CD14-positive monocyte (primary cell): ENCODE data around the gene CFAP44. TPM values are rescaled to one million over a fixed set of nuclear protein-coding genes. Genes with fewer than 3 reads are reported as not detected.

Source experiments
- DNase-seq, 3 donors: peaks; one replicate each; pipeline ENCODE4 v3.0.0-alpha.2; 2011 to 2022
- H2AFZ ChIP-seq: 2 replicates; pipeline ENCODE4 v1.6.0; 2012; ENCODE audit warnings: mild to moderate bottlenecking, low read depth, low read length, inconsistent platforms; ENCODE audit not compliant: insufficient read depth, poor library complexity, severe bottlenecking
- H3K27ac ChIP-seq, 2 donors: 1 replicate in 1 of 2; 2 replicates in 1 of 2; pipeline ENCODE4 v1.5.1; 2012 to 2013; ENCODE audit warnings: low read length in 2 of 2, control low read depth in 1 of 2, inconsistent platforms in 1 of 2, low read depth in 1 of 2, mild to moderate bottlenecking in 1 of 2
- H3K27me3 ChIP-seq, 2 donors: one replicate each; pipeline versions ENCODE4 v1.6.0 to v1.6.1; 2011 to 2013; ENCODE audit warnings: low read length in 2 of 2; ENCODE audit not compliant: control insufficient read depth in 2 of 2, insufficient read depth in 2 of 2
- H3K36me3 ChIP-seq, 2 donors: replicated peaks in 1 of 2; 1 replicate in 1 of 2; 2 replicates in 1 of 2; pipeline versions ENCODE4 v1.5.1 to v1.6.1; 2012 to 2013; ENCODE audit warnings: low read length in 2 of 2, control low read depth in 1 of 2, inconsistent platforms in 1 of 2, mild to moderate bottlenecking in 1 of 2; ENCODE audit not compliant: insufficient read depth in 2 of 2, control insufficient read depth in 1 of 2
- H3K4me1 ChIP-seq, 2 donors: 1 replicate in 1 of 2; 2 replicates in 1 of 2; pipeline versions ENCODE4 v1.5.1 to v1.6.1; 2012 to 2013; ENCODE audit warnings: low read length in 2 of 2, control low read depth in 1 of 2, inconsistent platforms in 1 of 2, mild to moderate bottlenecking in 1 of 2, moderate library complexity in 1 of 2; ENCODE audit not compliant: insufficient read depth in 2 of 2, control insufficient read depth in 1 of 2
- H3K4me2 ChIP-seq: replicated peaks from 2 replicates; pipeline ENCODE3; 2012; ENCODE audit warnings: low read length, moderate library complexity, mild to moderate bottlenecking; ENCODE audit not compliant: poor library complexity, severe bottlenecking; ENCODE audit errors: extremely low read depth
- H3K4me3 ChIP-seq, 3 experiments: fragments of 200-600 bp in 1 of 3; sonication (generic) in 1 of 3; replicated peaks in 1 of 3; 1 replicate in 2 of 3; 2 replicates in 1 of 3; pipeline ENCODE4 v1.5.1; 2011 to 2013; ENCODE audit warnings: low read length in 3 of 3, mild to moderate bottlenecking in 3 of 3, control low read depth in 2 of 3, low read depth in 2 of 3, inconsistent platforms in 1 of 3, moderate library complexity in 1 of 3
- H3K79me2 ChIP-seq: 2 replicates; pipeline ENCODE4 v1.6.0; 2012; ENCODE audit warnings: mild to moderate bottlenecking, control low read depth, inconsistent platforms, low read length, moderate library complexity; ENCODE audit not compliant: insufficient read depth
- H3K9ac ChIP-seq: 2 replicates; pipeline ENCODE4 v1.6.0; 2017; ENCODE audit warnings: low read length, mild to moderate bottlenecking; ENCODE audit not compliant: insufficient read depth, poor library complexity, severe bottlenecking
- H3K9me3 ChIP-seq, 2 donors: replicated peaks in 1 of 2; 1 replicate in 1 of 2; 2 replicates in 1 of 2; pipeline versions ENCODE4 v1.5.1 to v1.6.1; 2012 to 2013; ENCODE audit warnings: low read length in 2 of 2, control low read depth in 1 of 2; ENCODE audit not compliant: control insufficient read depth in 1 of 2, insufficient read depth in 1 of 2
- H4K20me1 ChIP-seq: 2 replicates; pipeline ENCODE4 v1.6.0; 2012; ENCODE audit warnings: mild to moderate bottlenecking, low read length, control low read depth, moderate library complexity; ENCODE audit not compliant: insufficient read depth
- H3K27ac Mint-ChIP-seq, 7 donors: one replicate each; pipeline ENCODE4 v1.8.0; 2020; ENCODE audit warnings: mild to moderate bottlenecking in 7 of 7, mixed read lengths in 7 of 7, moderate library complexity in 6 of 7, inconsistent platforms in 2 of 7
- H3K27me3 Mint-ChIP-seq, 3 donors: one replicate each; pipeline ENCODE4 v1.8.0; 2021 to 2022; ENCODE audit warnings: low read depth in 3 of 3, mild to moderate bottlenecking in 3 of 3, mixed read lengths in 3 of 3, moderate library complexity in 3 of 3, inconsistent platforms in 1 of 3
- H3K36me3 Mint-ChIP-seq, 2 donors: one replicate each; pipeline ENCODE4 v1.8.0; 2020; ENCODE audit warnings: mixed read lengths in 2 of 2, inconsistent platforms in 1 of 2, mild to moderate bottlenecking in 1 of 2
- H3K4me1 Mint-ChIP-seq: one replicate; pipeline ENCODE4 v1.8.0; 2020; ENCODE audit warnings: mild to moderate bottlenecking, mixed read lengths
- H3K4me3 Mint-ChIP-seq, 2 donors: one replicate each; pipeline ENCODE4 v1.8.0; 2020; ENCODE audit warnings: mild to moderate bottlenecking in 2 of 2, mixed read lengths in 2 of 2, moderate library complexity in 1 of 2
- H3K9me3 Mint-ChIP-seq, 7 donors: one replicate each; pipeline ENCODE4 v1.8.0; 2020 to 2022; ENCODE audit warnings: mixed read lengths in 7 of 7, mild to moderate bottlenecking in 6 of 7, moderate library complexity in 6 of 7, inconsistent platforms in 2 of 7
- CTCF ChIP-seq: fragments of 200-600 bp; IDR thresholded peaks from one replicate; pipeline ENCODE4 v1.8.0; 2022; ENCODE audit warnings: antibody characterized with exemption, mild to moderate bottlenecking
- WGBS: methylation state at CpG from one replicate; pipeline ENCODE4 v1.1.5; 2013; ENCODE audit warnings: missing lambda C conversion rate; ENCODE audit not compliant: insufficient coverage; 5-methylcytosine and 5-hydroxymethylcytosine counted together
- intact Hi-C, 2 donors: fragments of 100-400 bp; cut with micrococcal nuclease; formaldehyde crosslinking; loops; one replicate each; pipeline versions ENCODE4 v1.15.0 to v1.15.1; 2023
- polyA plus RNA-seq, 3 donors: library from polyadenylated mRNA; depleted of rRNA in 1 of 3; unstranded in 2 of 3; stranded (reverse) in 1 of 3; fragments of 300-500 nt in 2 of 3; fragments of >200 nt in 1 of 3; fragmentation: Illumina TruSeq in 2 of 3; gene quantifications; 1 replicate in 2 of 3; 2 replicates in 1 of 3; pipeline ENCODE4 v1.2.3, GENCODE V29; 2012 to 2021

CFAP44 gene
- polyA plus RNA-seq, 3 donors, result 0.08 to 2.1 TPM; not detected in 1

GRCh38 chr3:113423699-113424098 is 17.6 kb downstream of the CFAP44 start:
- H3K4me3 Mint-ChIP-seq, result no peak overlapping the region
- Histone ChIP-seq H3K4me2 (no peak overlapping the region), H3K4me1 (no peaks in the 10 kb centered on the region), H3K9ac (no peak overlapping the region), H3K27me3 (no peaks in the 10 kb centered on the region), H2AFZ (no peak overlapping the region), H3K79me2 (no peaks in the 10 kb centered on the region), H4K20me1 (no peaks in the 10 kb centered on the region), H3K36me3 (peaks cover 9 to 32% of the 10 kb centered on the region in 2 donors), H3K27ac (no peak overlapping the region), H3K4me3 (no peak overlapping the region), H3K9me3 (peaks cover 7 to 20% of the 10 kb centered on the region in 2 donors)
- H3K4me1 Mint-ChIP-seq, result no peaks in the 10 kb centered on the region
- H3K9me3 Mint-ChIP-seq, result peaks cover 10 to 21% (median 15%) of the 10 kb centered on the region in 7 donors
- no peak for TF ChIP-seq CTCF
- H3K27ac Mint-ChIP-seq, result no peak overlapping the region
- no peaks in the 10 kb centered on the region for H3K27me3 Mint-ChIP-seq
- WGBS, result 14% methylated on average over 3 of the region's 4 CpGs
- H3K36me3 Mint-ChIP-seq, result peaks cover 26 to 47% of the 10 kb centered on the region in 2 donors
- no peak for DNase-seq
- intact Hi-C loops, result no loop called here

GRCh38 chr3:113421082-113421481 is 20.2 kb downstream of the CFAP44 start:
- Mint-ChIP-seq H3K36me3 (peaks cover 20 to 28% of the 10 kb centered on the region in 2 donors), H3K4me3 (no peak overlapping the region), H3K9me3 (peaks cover 4 to 10% (median 8%) of the 10 kb centered on the region in 7 donors), H3K27me3 (no peaks in the 10 kb centered on the region), H3K27ac (no peak overlapping the region), H3K4me1 (no peaks in the 10 kb centered on the region)
- peaks cover 4 to 21% of the 10 kb centered on the region in 2 donors for H3K36me3 ChIP-seq
- no peaks in the 10 kb centered on the region for H3K79me2 ChIP-seq
- H2AFZ ChIP-seq, result no peak overlapping the region
- H3K27ac ChIP-seq, result no peak overlapping the region
- intact Hi-C loops, result no loop called here
- no peak for TF ChIP-seq CTCF
- no peaks in the 10 kb centered on the region for H3K4me1 ChIP-seq
- 83% methylated on average over 1 of the region's 3 CpGs for WGBS
- H3K4me2 ChIP-seq, result no peak overlapping the region
- H4K20me1 ChIP-seq, result no peaks in the 10 kb centered on the region
- peaks cover 7 to 9% of the 10 kb centered on the region in 2 donors for H3K9me3 ChIP-seq
- no peaks in the 10 kb centered on the region for H3K27me3 ChIP-seq
- H3K9ac ChIP-seq, result no peak overlapping the region
- no peak for DNase-seq
- H3K4me3 ChIP-seq, result no peak overlapping the region
